ENCODE measurements around the gene NELFA.

NELFA gene

GRCh38 chr4:2047781-2048581 lies 39.2 kb upstream of the NELFA start:
- no peak for DNase-seq (ENCODE audit: low read depth, low spot score)
- Histone ChIP-seq H3K9me3 (ENCODE audit: insufficient read depth, low read length) (peaks cover 7% of the 10 kb centered on the region; the same call in 1 of the 2 replicates), H3K36me3 (ENCODE audit: insufficient read depth, insufficient read length, low read length) (peaks cover 14% of the 10 kb centered on the region), H3K9ac (ENCODE audit: insufficient read length, low read depth) (peak overlapping the region; percentile 3), H3K27me3 (ENCODE audit: insufficient read depth, insufficient read length) (peaks cover 8% of the 10 kb centered on the region), H3K4me1 (ENCODE audit: insufficient read depth, insufficient read length) (peaks cover 7% of the 10 kb centered on the region), H3K4me3 (ENCODE audit: insufficient read length, low read depth) (no peak overlapping the region)
- TF ChIP-seq ZNF274 (IDR thresholded peaks at IDR 0.05; ENCODE audit: low read depth, low read length) (no peak), YY1 (IDR thresholded peaks at IDR 0.05; ENCODE audit: insufficient read depth, insufficient read length) (no peak), SUZ12 (IDR thresholded peaks at IDR 0.05; ENCODE audit: extremely low read depth, insufficient read depth, insufficient read length) (no peak)

GRCh38 chr4:2047031-2047660 lies 38.4 kb upstream of the NELFA start:
- Histone ChIP-seq H3K27me3 (ENCODE audit: insufficient read depth, insufficient read length) (peaks cover 12% of the 10 kb centered on the region), H3K36me3 (ENCODE audit: insufficient read depth, insufficient read length, low read length) (peaks cover 14% of the 10 kb centered on the region), H3K9ac (ENCODE audit: insufficient read length, low read depth) (no peak overlapping the region), H3K4me3 (ENCODE audit: insufficient read length, low read depth) (no peak overlapping the region), H3K4me1 (ENCODE audit: insufficient read depth, insufficient read length) (peaks cover 8% of the 10 kb centered on the region), H3K9me3 (ENCODE audit: insufficient read depth, low read length) (peaks cover 7% of the 10 kb centered on the region; the same call in 1 of the 2 replicates)
- TF ChIP-seq ZNF274 (IDR thresholded peaks at IDR 0.05; ENCODE audit: low read depth, low read length) (no peak), YY1 (IDR thresholded peaks at IDR 0.05; ENCODE audit: insufficient read depth, insufficient read length) (no peak), SUZ12 (IDR thresholded peaks at IDR 0.05; ENCODE audit: extremely low read depth, insufficient read depth, insufficient read length) (no peak)
- no peak for DNase-seq (ENCODE audit: low read depth, low spot score)

- DNase-seq (ENCODE audit: low read depth, low spot score): no peak
- H3K9ac ChIP-seq (ENCODE audit: insufficient read length, low read depth): no peak overlapping the region
- peaks cover 14% of the 10 kb centered on the region for H3K36me3 ChIP-seq (ENCODE audit: insufficient read depth, insufficient read length, low read length)
- H3K4me1 ChIP-seq (ENCODE audit: insufficient read depth, insufficient read length): peaks cover 7% of the 10 kb centered on the region
- H3K9me3 ChIP-seq (ENCODE audit: insufficient read depth, low read length): peaks cover 7% of the 10 kb centered on the region; the same call in 1 of the 2 replicates
- H3K4me3 ChIP-seq (ENCODE audit: insufficient read length, low read depth): no peak overlapping the region
- TF ChIP-seq YY1 (IDR thresholded peaks at IDR 0.05; ENCODE audit: insufficient read depth, insufficient read length): no peak
- TF ChIP-seq SUZ12 (IDR thresholded peaks at IDR 0.05; ENCODE audit: extremely low read depth, insufficient read depth, insufficient read length): no peak
- no peak for TF ChIP-seq ZNF274 (IDR thresholded peaks at IDR 0.05; ENCODE audit: low read depth, low read length)
- H3K27me3 ChIP-seq (ENCODE audit: insufficient read depth, insufficient read length): peaks cover 17% of the 10 kb centered on the region
Measured at GRCh38 chr4:2046031-2046961, 37.5 kb upstream of the NELFA start.

- no peak for TF ChIP-seq YY1 (IDR thresholded peaks at IDR 0.05; ENCODE audit: insufficient read depth, insufficient read length)
- no peak for TF ChIP-seq SUZ12 (IDR thresholded peaks at IDR 0.05; ENCODE audit: extremely low read depth, insufficient read depth, insufficient read length)
- no peak for TF ChIP-seq ZNF274 (IDR thresholded peaks at IDR 0.05; ENCODE audit: low read depth, low read length)
- H3K9ac ChIP-seq (ENCODE audit: insufficient read length, low read depth): no peak overlapping the region
Measured at GRCh38 chr4:2045518-2045951, 36.8 kb upstream of the NELFA start.

GRCh38 chr4:2044542-2045517 lies 36.1 kb upstream of the NELFA start:
- Histone ChIP-seq H3K9me3 (ENCODE audit: insufficient read depth, low read length) (peaks cover 7% of the 10 kb centered on the region; the same call in 1 of the 2 replicates), H3K4me1 (ENCODE audit: insufficient read depth, insufficient read length) (peaks cover 3% of the 10 kb centered on the region), H3K36me3 (ENCODE audit: insufficient read depth, insufficient read length, low read length) (peaks cover 14% of the 10 kb centered on the region), H3K27me3 (ENCODE audit: insufficient read depth, insufficient read length) (peaks cover 31% of the 10 kb centered on the region), H3K4me3 (ENCODE audit: insufficient read length, low read depth) (no peak overlapping the region), H3K9ac (ENCODE audit: insufficient read length, low read depth) (no peak overlapping the region)
- DNase-seq (ENCODE audit: low read depth, low spot score): no peak
- TF ChIP-seq YY1 (IDR thresholded peaks at IDR 0.05; ENCODE audit: insufficient read depth, insufficient read length): no peak
- TF ChIP-seq ZNF274 (IDR thresholded peaks at IDR 0.05; ENCODE audit: low read depth, low read length): no peak
- no peak for TF ChIP-seq SUZ12 (IDR thresholded peaks at IDR 0.05; ENCODE audit: extremely low read depth, insufficient read depth, insufficient read length)

More at GRCh38 chr4:2045518-2045951, 36.8 kb upstream of the NELFA start:
- Histone ChIP-seq H3K4me3 (ENCODE audit: insufficient read length, low read depth) (no peak overlapping the region), H3K4me1 (ENCODE audit: insufficient read depth, insufficient read length) (peaks cover 3% of the 10 kb centered on the region), H3K27me3 (ENCODE audit: insufficient read depth, insufficient read length) (peaks cover 24% of the 10 kb centered on the region), H3K9me3 (ENCODE audit: insufficient read depth, low read length) (peaks cover 7% of the 10 kb centered on the region; the same call in 1 of the 2 replicates), H3K36me3 (ENCODE audit: insufficient read depth, insufficient read length, low read length) (peaks cover 14% of the 10 kb centered on the region)
- DNase-seq (ENCODE audit: low read depth, low spot score): no peak

GRCh38 chr4:2044119-2044485 lies 35.3 kb upstream of the NELFA start:
- no peak for DNase-seq (ENCODE audit: low read depth, low spot score)
- Histone ChIP-seq H3K9ac (ENCODE audit: insufficient read length, low read depth) (no peak overlapping the region), H3K4me1 (ENCODE audit: insufficient read depth, insufficient read length) (peaks cover 3% of the 10 kb centered on the region), H3K4me3 (ENCODE audit: insufficient read length, low read depth) (no peak overlapping the region), H3K27me3 (ENCODE audit: insufficient read depth, insufficient read length) (peaks cover 38% of the 10 kb centered on the region), H3K36me3 (ENCODE audit: insufficient read depth, insufficient read length, low read length) (peaks cover 14% of the 10 kb centered on the region), H3K9me3 (ENCODE audit: insufficient read depth, low read length) (peaks cover 7% of the 10 kb centered on the region; the same call in 1 of the 2 replicates)
- TF ChIP-seq ZNF274 (IDR thresholded peaks at IDR 0.05; ENCODE audit: low read depth, low read length) (no peak), SUZ12 (IDR thresholded peaks at IDR 0.05; ENCODE audit: extremely low read depth, insufficient read depth, insufficient read length) (no peak), YY1 (IDR thresholded peaks at IDR 0.05; ENCODE audit: insufficient read depth, insufficient read length) (no peak)
